BJ (cell line): Measurements from ENCODE around the gene NECAP2. TPM values are rescaled to one million over a fixed set of nuclear protein-coding genes. Genes with fewer than 3 reads are reported as not detected.

Experiments used
- CTCF ChIA-PET: fragments of 350-600 bp; formaldehyde crosslinking; extraction: SDS; loops from one replicate; lab custom pipeline; 2021; ENCODE audit warnings: antibody characterized with exemption, inconsistent platforms; lab: Yijun Ruan, JAX
- POLR2A ChIA-PET: fragments of 300-600 bp; sonication (Branson Sonifier 250); formaldehyde crosslinking; extraction: SDS; loops from one replicate; lab custom pipeline; 2021; ENCODE audit warnings: antibody characterized with exemption; lab: Charles Lee
- DNase-seq: peaks from one replicate; pipeline ENCODE4 v3.0.0-alpha.2; 2011; ENCODE audit warnings: low read depth
- H3K27me3 ChIP-seq: 2 replicates; pipeline ENCODE4 v1.6.0; 2011; ENCODE audit warnings: low read length; ENCODE audit not compliant: control insufficient read depth, insufficient read depth
- H3K36me3 ChIP-seq: 2 replicates; pipeline ENCODE4 v1.5.1; 2011; ENCODE audit warnings: low read length; ENCODE audit not compliant: control insufficient read depth, insufficient read depth
- H3K4me3 ChIP-seq: 2 replicates; pipeline ENCODE4 v1.5.1; 2011; ENCODE audit warnings: low read depth, mild to moderate bottlenecking, control low read depth, low read length
- polyA plus RNA-seq: library from polyadenylated mRNA; depleted of rRNA; stranded (reverse); fragments of >200 nt; gene quantifications from 2 replicates; pipeline ENCODE4 v1.2.3, GENCODE V29; 2011
- TF ChIP-seq, protein P1 (sequence below): IDR thresholded peaks from 2 replicates; pipeline ENCODE4 v1.5.1; 2011; ENCODE audit warnings: low read depth, mild to moderate bottlenecking, control low read depth, inconsistent platforms, low read length, moderate library complexity; ENCODE audit not compliant: insufficient read depth

NECAP2 gene
- polyA plus RNA-seq, 1 experiment: 111 TPM

DNA sequence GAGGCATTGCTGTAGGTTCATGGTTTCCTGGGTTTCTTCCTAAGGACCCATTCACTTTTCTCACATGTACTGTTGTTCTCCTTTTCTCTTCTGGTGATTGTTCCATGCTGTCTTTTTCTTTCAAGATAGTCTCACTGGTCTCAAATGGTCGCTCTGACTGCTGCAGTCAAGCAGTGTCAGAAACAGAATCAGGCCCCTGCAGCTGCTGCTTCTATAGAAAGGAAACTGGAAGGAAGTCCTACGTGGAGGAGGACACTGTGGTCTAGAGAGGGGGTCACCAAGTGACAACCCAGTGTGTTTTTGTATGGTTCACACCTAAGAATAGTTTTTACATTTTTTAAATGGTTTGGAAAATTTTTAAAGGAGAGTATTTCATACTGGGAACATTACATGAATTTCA lies 2.4 kb downstream of the NECAP2 start:
- ChIA-PET CTCF (no interaction called here), POLR2A (no interaction called here)
- Histone ChIP-seq H3K4me3 (no peak overlapping the region), H3K27me3 (no peaks in the 10 kb centered on the region), H3K36me3 (peaks cover 31% of the 10 kb centered on the region)
- TF ChIP-seq, protein P1, sequence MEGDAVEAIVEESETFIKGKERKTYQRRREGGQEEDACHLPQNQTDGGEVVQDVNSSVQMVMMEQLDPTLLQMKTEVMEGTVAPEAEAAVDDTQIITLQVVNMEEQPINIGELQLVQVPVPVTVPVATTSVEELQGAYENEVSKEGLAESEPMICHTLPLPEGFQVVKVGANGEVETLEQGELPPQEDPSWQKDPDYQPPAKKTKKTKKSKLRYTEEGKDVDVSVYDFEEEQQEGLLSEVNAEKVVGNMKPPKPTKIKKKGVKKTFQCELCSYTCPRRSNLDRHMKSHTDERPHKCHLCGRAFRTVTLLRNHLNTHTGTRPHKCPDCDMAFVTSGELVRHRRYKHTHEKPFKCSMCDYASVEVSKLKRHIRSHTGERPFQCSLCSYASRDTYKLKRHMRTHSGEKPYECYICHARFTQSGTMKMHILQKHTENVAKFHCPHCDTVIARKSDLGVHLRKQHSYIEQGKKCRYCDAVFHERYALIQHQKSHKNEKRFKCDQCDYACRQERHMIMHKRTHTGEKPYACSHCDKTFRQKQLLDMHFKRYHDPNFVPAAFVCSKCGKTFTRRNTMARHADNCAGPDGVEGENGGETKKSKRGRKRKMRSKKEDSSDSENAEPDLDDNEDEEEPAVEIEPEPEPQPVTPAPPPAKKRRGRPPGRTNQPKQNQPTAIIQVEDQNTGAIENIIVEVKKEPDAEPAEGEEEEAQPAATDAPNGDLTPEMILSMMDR: no peak
- no peak for DNase-seq

DNA sequence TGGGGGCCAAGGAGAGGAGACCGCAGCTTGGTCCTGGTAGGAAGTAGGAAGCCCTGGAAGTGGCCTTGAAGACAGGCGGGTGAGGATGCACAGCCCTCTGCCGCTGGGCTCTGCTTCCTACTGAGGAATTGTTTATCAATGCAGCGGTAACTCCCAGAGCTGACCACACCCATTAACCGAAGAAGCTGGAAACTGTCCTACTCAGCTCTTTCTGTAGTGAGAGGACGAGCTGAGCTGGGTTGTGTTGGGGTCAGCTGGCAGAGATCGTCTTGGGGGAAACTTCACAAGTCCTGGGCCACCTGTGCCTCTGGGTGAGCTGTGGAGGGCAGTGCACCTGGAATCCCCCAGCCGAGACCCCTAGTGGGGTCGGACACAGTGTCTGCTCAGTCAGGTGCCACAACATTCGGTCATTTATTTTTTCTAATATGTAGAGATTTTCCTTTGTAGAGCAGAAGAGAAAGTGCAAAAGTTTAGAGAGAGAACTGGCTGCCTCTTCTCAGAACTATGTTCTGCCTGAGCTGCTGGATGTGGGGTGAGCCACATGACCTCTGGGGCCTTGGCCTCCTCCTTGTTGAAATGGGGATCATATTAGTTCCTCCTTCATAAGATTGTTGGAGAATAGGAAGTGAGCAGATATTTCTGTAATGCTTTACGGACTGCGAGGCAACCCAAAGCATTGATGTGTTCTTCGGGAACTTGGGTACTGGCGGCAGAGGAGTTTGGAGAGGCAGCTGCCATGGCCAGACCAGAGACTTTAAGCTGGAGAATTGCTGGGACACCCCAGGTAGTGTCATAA lies 3.6 kb downstream of the NECAP2 start:
- Histone ChIP-seq H3K36me3 (peaks cover 41% of the 10 kb centered on the region), H3K27me3 (no peaks in the 10 kb centered on the region), H3K4me3 (no peak overlapping the region)
- CTCF ChIA-PET: interaction anchor here (1.0 to 1.8 kb wide), 2 partner anchors 18 to 79 kb away, joined by 3 to 4 read pairs; no protein-coding TSS in a partner anchor
- DNase-seq: no peak
- TF ChIP-seq, protein P1: no peak
- POLR2A ChIA-PET: no interaction called here

DNA sequence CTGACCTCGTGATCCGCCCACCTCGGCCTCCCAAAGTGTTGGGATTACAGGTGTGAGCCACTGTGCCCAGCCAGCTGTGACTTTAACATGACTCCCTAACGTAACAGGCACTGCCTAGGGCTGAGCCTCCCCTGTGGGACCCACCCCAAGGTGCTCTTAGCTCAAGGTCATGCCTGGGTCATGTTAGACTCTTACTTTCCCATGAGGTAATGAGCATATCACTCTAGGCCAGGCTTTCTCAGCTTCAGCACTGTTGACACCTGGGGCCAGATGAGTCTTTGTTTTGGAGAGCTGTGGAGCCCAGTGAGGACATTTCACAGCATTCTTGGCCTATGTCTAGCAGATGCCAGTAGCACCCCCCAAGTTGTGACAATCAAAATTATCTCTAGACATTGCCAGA lies 4.5 kb downstream of the NECAP2 start:
- ChIA-PET POLR2A (interaction anchor here (0.6 kb wide), 1 partner anchor 14 kb away, joined by 6 read pairs; no protein-coding TSS in a partner anchor), CTCF (interaction anchor here (1.0 to 1.8 kb wide), 2 partner anchors 19 to 80 kb away, joined by 3 to 4 read pairs; no protein-coding TSS in a partner anchor)
- DNase-seq: no peak
- peaks cover 45% of the 10 kb centered on the region for H3K36me3 ChIP-seq
- TF ChIP-seq, protein P1: no peak
- H3K27me3 ChIP-seq: no peaks in the 10 kb centered on the region
- no peak overlapping the region for H3K4me3 ChIP-seq

DNA sequence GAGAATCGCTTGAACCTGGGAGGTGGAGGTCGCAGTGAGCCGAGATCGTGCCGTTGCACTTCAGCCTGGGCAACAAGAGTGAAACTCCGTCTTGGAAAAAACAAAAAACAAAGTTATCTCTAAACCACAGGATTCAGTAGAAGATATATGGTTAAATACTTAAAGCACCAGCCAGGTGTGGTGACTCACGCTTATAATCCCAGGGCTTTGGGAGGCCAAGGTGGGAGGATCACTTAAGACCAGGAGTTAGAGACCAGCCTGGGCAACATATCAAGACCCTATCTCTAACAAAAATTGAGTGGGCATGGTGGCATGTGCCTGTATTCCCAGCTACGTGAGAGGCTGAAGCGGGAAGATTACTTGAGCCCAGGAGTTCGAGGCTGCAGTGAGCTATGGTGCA lies 5.6 kb downstream of the NECAP2 start:
- ChIA-PET CTCF (interaction anchor here (0.5 kb wide), 1 partner anchor 10 kb away, joined by 3 read pairs; no protein-coding TSS in a partner anchor), POLR2A (no interaction called here)
- Histone ChIP-seq H3K36me3 (peaks cover 47% of the 10 kb centered on the region), H3K4me3 (no peak overlapping the region), H3K27me3 (no peaks in the 10 kb centered on the region)
- no peak for DNase-seq
- TF ChIP-seq, protein P1: no peak

DNA sequence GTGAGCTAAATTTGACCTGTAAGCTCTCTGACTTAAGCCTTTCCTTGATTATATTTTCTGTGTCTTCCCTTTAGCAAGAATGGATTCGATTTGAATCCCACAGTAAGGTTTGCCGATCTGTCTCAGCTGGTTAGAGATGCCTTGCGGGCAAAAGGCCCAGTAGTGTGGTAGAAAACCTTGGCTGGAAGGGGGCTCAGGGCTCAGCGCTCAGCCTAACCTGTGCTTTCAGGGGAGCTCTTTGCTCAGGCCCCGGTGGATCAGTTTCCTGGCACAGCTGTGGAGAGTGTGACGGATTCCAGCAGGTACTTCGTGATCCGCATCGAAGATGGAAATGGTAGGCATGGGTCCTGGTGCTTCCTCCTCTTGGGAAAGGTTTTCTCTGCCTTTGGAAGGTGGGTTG lies 7.1 kb downstream of the NECAP2 start:
- ChIA-PET CTCF (no interaction called here), POLR2A (no interaction called here)
- no peak for DNase-seq
- Histone ChIP-seq H3K36me3 (peaks cover 56% of the 10 kb centered on the region), H3K4me3 (no peak overlapping the region), H3K27me3 (no peaks in the 10 kb centered on the region)
- TF ChIP-seq, protein P1: no peak
